HepG2 (cell line): ENCODE data around the gene IRS1. TPM values are rescaled to one million over a fixed set of nuclear protein-coding genes. Genes with fewer than 3 reads are reported as not detected.

Source experiments
- ATAC-seq: fragments of 200-7000 bp; cut with Tn5 transposase; 3 replicates; pipeline ENCODE4 v1.9.1; 2020; ENCODE audit warnings: mild to moderate bottlenecking, moderate library complexity
- BruUV-seq: library from RNA; stranded (reverse); fragments of 400-500 nt; replicated peaks from 2 replicates; lab custom pipeline; 2021; lab: Mats Ljungman, UMichigan
- CTCF ChIA-PET: fragments of 300-600 bp; formaldehyde crosslinking; extraction: SDS; loops from one replicate; lab custom pipeline; 2021; ENCODE audit warnings: low total read pairs, inconsistent platforms, low intra/inter-chr PET ratio; lab: Yijun Ruan, JAX
- POLR2A ChIA-PET: fragments of 350-600 bp; sonication (Branson Sonifier 250); formaldehyde crosslinking; loops from one replicate; lab custom pipeline; 2020; ENCODE audit warnings: antibody characterized with exemption, inconsistent platforms; lab: Yijun Ruan, JAX
- DNase-seq: peaks from one replicate; pipeline ENCODE4 v3.0.0-alpha.2; 2015; ENCODE audit warnings: low spot score
- FAIRE-seq: peaks from 3 replicates; lab custom pipeline; 2011; peaks lifted over from hg19 to GRCh38; lab: Jason Lieb, UNC
- H2AFZ ChIP-seq: one replicate; pipeline ENCODE4 v1.6.1; 2011; ENCODE audit warnings: low read length, inconsistent platforms
- H3K27ac ChIP-seq: fragments of 300-600 bp; 3 replicates; pipeline ENCODE4 v1.8.0; 2011; ENCODE audit warnings: mixed run types, mild to moderate bottlenecking, mixed read lengths, low read length, inconsistent platforms; ENCODE audit not compliant: insufficient read depth; ENCODE audit errors: extremely low read length
- H3K27me3 ChIP-seq, 2 experiments: fragments of 200-600 bp in 1 of 2; 2 replicates in 1 of 2; 3 replicates in 1 of 2; pipeline versions ENCODE4 v1.6.0 to v1.8.0; 2011; ENCODE audit warnings: low read length in 2 of 2, mild to moderate bottlenecking in 2 of 2, moderate library complexity in 2 of 2, inconsistent platforms in 1 of 2; ENCODE audit not compliant: insufficient read depth in 2 of 2, control insufficient read depth in 1 of 2
- H3K36me3 ChIP-seq, 2 experiments: fragments of 200-600 bp in 1 of 2; replicated peaks in 1 of 2; 2 replicates in 1 of 2; 3 replicates in 1 of 2; pipeline versions ENCODE4 v1.5.1 to v1.8.0; 2011; ENCODE audit warnings: low read length in 2 of 2, inconsistent platforms in 1 of 2; ENCODE audit not compliant: insufficient read depth in 2 of 2, control insufficient read depth in 1 of 2
- H3K4me1 ChIP-seq: 2 replicates; pipeline ENCODE4 v1.5.1; 2012; ENCODE audit warnings: low read length, inconsistent platforms; ENCODE audit not compliant: insufficient read depth
- H3K4me2 ChIP-seq: 2 replicates; pipeline ENCODE4 v1.6.0; 2011; ENCODE audit warnings: low read depth, low read length, inconsistent platforms
- H3K4me3 ChIP-seq, 3 experiments: fragments of 200-600 bp in 1 of 3; sonication (generic), shearing (Covaris generic) in 1 of 3; replicated peaks in 1 of 3; 2 replicates each; pipeline ENCODE4 v1.5.1; 2011 to 2016; ENCODE audit warnings: low read length in 3 of 3, inconsistent platforms in 2 of 3, low read depth in 2 of 3, mild to moderate bottlenecking in 2 of 3, control low read depth in 1 of 3, mixed read lengths in 1 of 3; ENCODE audit not compliant: insufficient read depth in 1 of 3
- H3K79me2 ChIP-seq: one replicate; pipeline ENCODE4 v1.6.1; 2011; ENCODE audit warnings: low read length, inconsistent platforms; ENCODE audit not compliant: insufficient read depth
- H3K9ac ChIP-seq: 2 replicates; pipeline ENCODE4 v1.6.0; 2011; ENCODE audit warnings: mild to moderate bottlenecking, low read depth, low read length, inconsistent platforms; ENCODE audit not compliant: insufficient read depth
- H3K9me3 ChIP-seq: 2 replicates; pipeline ENCODE4 v1.5.1; 2012; ENCODE audit warnings: mild to moderate bottlenecking, low read length
- H4K20me1 ChIP-seq: 2 replicates; pipeline ENCODE4 v1.6.0; 2011; ENCODE audit warnings: inconsistent platforms, mild to moderate bottlenecking, low read length, moderate library complexity; ENCODE audit not compliant: insufficient read depth
- BHLHE40 ChIP-seq: IDR thresholded peaks from 2 replicates; pipeline ENCODE4 v1.6.1; 2011; ENCODE audit warnings: low read length, improper control_type of control experiment
- CCDC6 ChIP-seq: sonication (generic); formaldehyde crosslinking; IDR thresholded peaks from 2 replicates; pipeline ENCODE4 v1.8.1; 2022; ENCODE audit warnings: mild to moderate bottlenecking, missing genetic modification reagents, moderate library complexity
- EP300 ChIP-seq, 3 experiments: sonication (generic) in 1 of 3; formaldehyde crosslinking in 1 of 3; IDR thresholded peaks; 2 replicates each; pipeline versions ENCODE4 v1.5.1 to v1.6.1; 2011 to 2020; ENCODE audit warnings: low read depth in 2 of 3, low read length in 2 of 3, borderline replicate concordance in 1 of 3, improper control_type of control experiment in 1 of 3, mild to moderate bottlenecking in 1 of 3, missing genetic modification reagents in 1 of 3, moderate library complexity in 1 of 3
- FOXM1 ChIP-seq: sonication (generic); formaldehyde crosslinking; IDR thresholded peaks from 2 replicates; pipeline ENCODE4 v1.5.0; 2020; ENCODE audit warnings: missing genetic modification reagents
- GATAD2A ChIP-seq: IDR thresholded peaks from 2 replicates; pipeline ENCODE4 v1.6.1; 2016
- HNF4A ChIP-seq: sonication (generic); formaldehyde crosslinking; IDR thresholded peaks from 2 replicates; pipeline ENCODE4 v1.4.0; 2020; ENCODE audit warnings: missing genetic modification reagents
- HNRNPK ChIP-seq: fragments of 200-400 bp; formaldehyde crosslinking; IDR thresholded peaks from 2 replicates; pipeline ENCODE4 v1.6.1; 2018; ENCODE audit warnings: low read length, low read depth, moderate library complexity, mild to moderate bottlenecking; ENCODE audit not compliant: poor library complexity, severe bottlenecking
- ISL2 ChIP-seq: sonication (generic); formaldehyde crosslinking; IDR thresholded peaks from 2 replicates; pipeline ENCODE4 v1.5.0; 2020; ENCODE audit warnings: missing genetic modification reagents
- KLF16 ChIP-seq, 2 experiments: sonication (generic) in 1 of 2; formaldehyde crosslinking in 1 of 2; IDR thresholded peaks; 2 replicates each; pipeline versions ENCODE4 v1.6.1 to v1.8.0; 2016 to 2023; ENCODE audit warnings: missing genetic modification reagents in 2 of 2, missing compliant biosample characterization in 1 of 2
- MBD4 ChIP-seq: IDR thresholded peaks from 2 replicates; pipeline ENCODE4 v1.6.1; 2012; ENCODE audit warnings: low read length, inconsistent platforms, borderline replicate concordance
- POGZ ChIP-seq: sonication (generic); formaldehyde crosslinking; IDR thresholded peaks from 2 replicates; pipeline ENCODE4 v1.4.0; 2020; ENCODE audit warnings: mild to moderate bottlenecking, missing genetic modification reagents
- PPARG ChIP-seq: conservative IDR thresholded peaks from 2 replicates; pipeline ENCODE4 v1.6.1; 2016; ENCODE audit warnings: missing biosample characterization, missing genetic modification reagents
- RARA ChIP-seq: IDR thresholded peaks from 2 replicates; pipeline ENCODE4 v1.6.1; 2016; ENCODE audit warnings: missing genetic modification reagents, missing compliant biosample characterization
- TBX2 ChIP-seq: sonication (generic); formaldehyde crosslinking; IDR thresholded peaks from 2 replicates; pipeline ENCODE4 v1.5.0; 2020; ENCODE audit warnings: missing genetic modification reagents, mild to moderate bottlenecking, borderline replicate concordance
- TOPORS ChIP-seq: sonication (generic); formaldehyde crosslinking; IDR thresholded peaks from 2 replicates; pipeline ENCODE4 v1.8.0; 2023; ENCODE audit warnings: mild to moderate bottlenecking, missing genetic modification reagents
- XBP1 ChIP-seq: sonication (generic); formaldehyde crosslinking; IDR thresholded peaks from 2 replicates; pipeline ENCODE4 v1.5.0; 2020; ENCODE audit warnings: missing genetic modification reagents
- ZNF317 ChIP-seq: sonication (generic); formaldehyde crosslinking; IDR thresholded peaks from 2 replicates; pipeline ENCODE4 v1.5.0; 2020; ENCODE audit warnings: mild to moderate bottlenecking, missing genetic modification reagents
- ZNF350 ChIP-seq: sonication (generic); formaldehyde crosslinking; IDR thresholded peaks from 2 replicates; pipeline ENCODE4 v1.4.0; 2020; ENCODE audit warnings: mild to moderate bottlenecking, low read depth, missing genetic modification reagents, borderline replicate concordance
- ZNF431 ChIP-seq: sonication (generic); formaldehyde crosslinking; IDR thresholded peaks from 2 replicates; pipeline ENCODE4 v1.9.0; 2022; ENCODE audit warnings: missing genetic modification reagents, low read depth, mild to moderate bottlenecking, borderline replicate concordance
- ZNF549 ChIP-seq: sonication (generic); formaldehyde crosslinking; IDR thresholded peaks from 2 replicates; pipeline ENCODE4 v1.5.0; 2020; ENCODE audit warnings: missing genetic modification reagents
- ZSCAN30 ChIP-seq: sonication (generic); formaldehyde crosslinking; IDR thresholded peaks from 2 replicates; pipeline ENCODE4 v1.5.0; 2020; ENCODE audit warnings: mild to moderate bottlenecking, missing genetic modification reagents
- WGBS: methylation state at CpG from one replicate; pipeline ENCODE4 v1.1.6; 2017; ENCODE audit warnings: low lambda C conversion rate; 5-methylcytosine and 5-hydroxymethylcytosine counted together
- in situ Hi-C: cut with HindIII; loops from 2 replicates; pipeline ENCODE4 v1.10.0; 2017; ENCODE audit warnings: low pct_unique_long_range_greater_than_20kb; ENCODE audit not compliant: extremely low pct_ligation_motif_present
- intact Hi-C: fragments of 100-400 bp; cut with micrococcal nuclease; formaldehyde crosslinking; loops from one replicate; pipeline ENCODE4 v1.10.0; 2022; ENCODE audit not compliant: unreplicated experiment
- polyA plus RNA-seq, 8 experiments: library from polyadenylated mRNA; depleted of rRNA in 3 of 8; stranded (reverse) in 7 of 8; unstranded in 1 of 8; fragments of >200 nt; fragmentation: Illumina TruSeq in 4 of 8; extraction: Trizol in 4 of 8; gene quantifications; 2 replicates each; pipeline versions ENCODE4 v1.2.1 to v1.2.3, GENCODE V29; 2011 to 2016; ENCODE audit warnings: low read depth in 4 of 8, missing spikeins in 1 of 8, mixed read lengths in 1 of 8; ENCODE audit not compliant: insufficient read depth in 1 of 8
- total RNA-seq, 5 experiments: library from RNA; depleted of rRNA; stranded (reverse); fragments of >200 nt; fragmentation: Illumina TruSeq; extraction: Trizol; gene quantifications; 2 replicates each; pipeline ENCODE4 v1.2.3, GENCODE V29; 2016; ENCODE audit warnings: low read depth in 1 of 5

IRS1 gene
- total and polyA plus RNA-seq, 2 of the 13 experiments (the other 11 are each of a cell fraction or from before 2014, with no cell fraction given): 8.7 to 9.0 TPM

GRCh38 chr2:226694586-226695284 lies 104.9 kb downstream of the IRS1 start:
- Histone ChIP-seq H3K36me3 (no peaks in the 10 kb centered on the region), H3K4me3 (no peak overlapping the region), H3K9me3 (no peaks in the 10 kb centered on the region), H3K27me3 (no peaks in the 10 kb centered on the region), H3K4me2 (peak overlapping the region; percentile 11), H3K9ac (no peak overlapping the region), H4K20me1 (no peaks in the 10 kb centered on the region), H3K4me1 (peaks cover 40% of the 10 kb centered on the region), H2AFZ (no peak overlapping the region), H3K79me2 (no peaks in the 10 kb centered on the region), H3K27ac (no peak overlapping the region)
- peak; percentile 33; the same call in 1 of the 2 replicates for TF ChIP-seq HNF4A (CRISPR knock-in tag)
- no peak for TF ChIP-seq TOPORS (CRISPR knock-in tag)
- TF ChIP-seq MBD4: no peak
- TF ChIP-seq ZNF317 (CRISPR knock-in tag): 0 out of 2 replicates have a peak, but pooled peaks have one; percentile 23
- no peak for TF ChIP-seq KLF16 (CRISPR knock-in tag; IDR thresholded peaks at IDR 0.05)
- 0 out of 2 replicates have a peak, but pooled peaks have one; percentile 24 for TF ChIP-seq TBX2 (CRISPR knock-in tag)
- TF ChIP-seq FOXM1 (CRISPR knock-in tag): no peak
- 0 out of 2 replicates have a peak, but pooled peaks have one; percentile 20 for TF ChIP-seq POGZ (CRISPR knock-in tag)
- FAIRE-seq (no peak), DNase-seq (no peak), ATAC-seq (peak; percentile 50)
- POLR2A ChIA-PET: interaction anchor here (1.3 kb wide), 1 partner anchor 39 kb away, joined by 3 read pairs; no protein-coding TSS in a partner anchor
- in situ Hi-C loops (no loop called here), intact Hi-C loops (no loop called here)
- no TSS peak for BruUV-seq
- CTCF ChIA-PET: no interaction called here
- 52% methylated on average over 4 of the region's 4 CpGs for WGBS

GRCh38 chr2:226694149-226694548 lies 105.5 kb downstream of the IRS1 start:
- peaks cover 40% of the 10 kb centered on the region for H3K4me1 ChIP-seq
- FAIRE-seq: no peak
- TF ChIP-seq ZNF350 (CRISPR knock-in tag) (no peak), ZNF549 (CRISPR knock-in tag) (no peak), HNRNPK (no peak), GATAD2A (CRISPR knock-in tag) (0 out of 2 replicates have a peak, but pooled peaks have one; percentile 11), CCDC6 (CRISPR knock-in tag) (no peak), ZNF431 (CRISPR knock-in tag) (no peak), RARA (CRISPR knock-in tag) (no peak), BHLHE40 (no peak), XBP1 (CRISPR knock-in tag) (no peak), ZSCAN30 (CRISPR knock-in tag) (no peak), EP300 (IDR thresholded peaks at IDR 0.05; ENCODE audit: low read depth in 2 of 2, low read length in 2 of 2) (0 out of 4 replicates have a peak, but pooled peaks of 1 of the 2 experiments have one; percentile 21), EP300 (CRISPR knock-in tag; IDR thresholded peaks at IDR 0.05; ENCODE audit: borderline replicate concordance) (no peak), PPARG (CRISPR knock-in tag) (no peak), ISL2 (CRISPR knock-in tag) (no peak)

More at GRCh38 chr2:226694149-226694548, 105.5 kb downstream of the IRS1 start:
- no peak overlapping the region for H3K27ac ChIP-seq
- H3K9ac ChIP-seq: no peak overlapping the region
- H2AFZ ChIP-seq: no peak overlapping the region
- POLR2A ChIA-PET: interaction anchor here (1.3 kb wide), 1 partner anchor 39 kb away, joined by 3 read pairs; no protein-coding TSS in a partner anchor
- no peak for DNase-seq
- H3K36me3 ChIP-seq: no peaks in the 10 kb centered on the region
- CTCF ChIA-PET: no interaction called here
- no peaks in the 10 kb centered on the region for H3K79me2 ChIP-seq
- H3K4me3 ChIP-seq: no peak overlapping the region
- H3K9me3 ChIP-seq: no peaks in the 10 kb centered on the region
- H4K20me1 ChIP-seq: no peaks in the 10 kb centered on the region
- no peaks in the 10 kb centered on the region for H3K27me3 ChIP-seq
- ATAC-seq: no peak
- WGBS: 56% methylated on average over 4 of the region's 4 CpGs
- BruUV-seq: no TSS peak
- H3K4me2 ChIP-seq: peak overlapping the region; percentile 11; the same call in 1 of the 2 replicates
- in situ Hi-C loops (no loop called here), intact Hi-C loops (no loop called here)
